Measurements from ENCODE around the gene MPPED2.

MPPED2 gene

GRCh38 chr11:30586251-30587144 lies at the start of gene MPPED2:
MPPED2 (minus strand) TSS chr11:30586353; CDS start chr11:30580373, 5,980 bp downstream.
- TF ChIP-seq CTCF (IDR thresholded peaks at IDR 0.05) = no peak
- Histone ChIP-seq H3K4me1 (ENCODE audit: control insufficient read depth in 1 of 2, insufficient read depth in 1 of 2, low read depth in 1 of 2, low read length in 1 of 2) (no peaks in the 10 kb centered on the region), H3K9me3 (no peaks in the 10 kb centered on the region), H3K4me3 (ENCODE audit: low read depth in 1 of 2, low read length in 1 of 2) (no peak within 1 kb of the TSS), H3K36me3 (no peaks in the 10 kb centered on the region), H3K27ac (no peak within 1 kb of the TSS), H3K27me3 (peaks cover 89% of the 10 kb centered on the region)

- no peaks in the 10 kb centered on the region for H3K36me3 ChIP-seq
- H3K4me3 ChIP-seq (ENCODE audit: low read depth in 1 of 2, low read length in 1 of 2) = no peak overlapping the region
- H3K4me1 ChIP-seq (ENCODE audit: control insufficient read depth in 1 of 2, insufficient read depth in 1 of 2, low read depth in 1 of 2, low read length in 1 of 2) = no peaks in the 10 kb centered on the region
- no peak overlapping the region for H3K27ac ChIP-seq
- no peaks in the 10 kb centered on the region for H3K9me3 ChIP-seq
- no peak for TF ChIP-seq CTCF (IDR thresholded peaks at IDR 0.05)
- H3K27me3 ChIP-seq = no peaks in the 10 kb centered on the region
Observed at GRCh38 chr11:30635401-30635989, 49.3 kb upstream of the MPPED2 start.

- no peaks in the 10 kb centered on the region for H3K27me3 ChIP-seq
- no peak for TF ChIP-seq CTCF (IDR thresholded peaks at IDR 0.05)
- H3K36me3 ChIP-seq = no peaks in the 10 kb centered on the region
- no peaks in the 10 kb centered on the region for H3K9me3 ChIP-seq
- H3K27ac ChIP-seq = no peak overlapping the region
- H3K4me3 ChIP-seq (ENCODE audit: low read depth in 1 of 2, low read length in 1 of 2) = no peak overlapping the region
- no peaks in the 10 kb centered on the region for H3K4me1 ChIP-seq (ENCODE audit: control insufficient read depth in 1 of 2, insufficient read depth in 1 of 2, low read depth in 1 of 2, low read length in 1 of 2)
Observed at GRCh38 chr11:30631148-30631547, 45.0 kb upstream of the MPPED2 start.

GRCh38 chr11:30619767-30620166 lies 33.6 kb upstream of the MPPED2 start:
- Histone ChIP-seq H3K9me3 (no peaks in the 10 kb centered on the region), H3K27me3 (no peaks in the 10 kb centered on the region), H3K4me3 (ENCODE audit: low read depth in 1 of 2, low read length in 1 of 2) (no peak overlapping the region), H3K4me1 (ENCODE audit: control insufficient read depth in 1 of 2, insufficient read depth in 1 of 2, low read depth in 1 of 2, low read length in 1 of 2) (no peaks in the 10 kb centered on the region), H3K27ac (no peak overlapping the region), H3K36me3 (no peaks in the 10 kb centered on the region)
- TF ChIP-seq CTCF (IDR thresholded peaks at IDR 0.05) = no peak

- no peaks in the 10 kb centered on the region for H3K4me1 ChIP-seq (ENCODE audit: control insufficient read depth in 1 of 2, insufficient read depth in 1 of 2, low read depth in 1 of 2, low read length in 1 of 2)
- no peaks in the 10 kb centered on the region for H3K36me3 ChIP-seq
- no peak overlapping the region for H3K4me3 ChIP-seq (ENCODE audit: low read depth in 1 of 2, low read length in 1 of 2)
- H3K27me3 ChIP-seq = no peaks in the 10 kb centered on the region
- no peaks in the 10 kb centered on the region for H3K9me3 ChIP-seq
- TF ChIP-seq CTCF (IDR thresholded peaks at IDR 0.05) = no peak
- H3K27ac ChIP-seq = no peak overlapping the region
Observed at GRCh38 chr11:30617762-30618161, 31.6 kb upstream of the MPPED2 start.

Data from neutrophil (primary cell).